ENCODE data around the gene SLC22A23.

SLC22A23 gene

GRCh38 chr6:3468585-3468984 is 11.7 kb upstream of the SLC22A23 start:
- no peak for DNase-seq

- no peak for DNase-seq
These were observed 11.1 kb upstream of the SLC22A23 start for GRCh38 chr6:3467996-3468395.

GRCh38 chr6:3466488-3467219 is 9.8 kb upstream of the SLC22A23 start:
- DNase-seq: no peak

GRCh38 chr6:3460253-3460652 is 3.4 kb upstream of the SLC22A23 start:
- DNase-seq: no peak

GRCh38 chr6:3458706-3459421 is 2.0 kb upstream of the SLC22A23 start:
- no peak for DNase-seq

- peak; percentile 42 for DNase-seq
These were observed 1.1 kb upstream of the SLC22A23 start for GRCh38 chr6:3457710-3458602.

- no peak for DNase-seq
These were observed 404 bp downstream of the SLC22A23 start for GRCh38 chr6:3456395-3456897.

GRCh38 chr6:3455569-3456394 is 1.1 kb downstream of the SLC22A23 start:
- no peak for DNase-seq

GRCh38 chr6:3455147-3455568 is 1.7 kb downstream of the SLC22A23 start:
- no peak for DNase-seq

- DNase-seq: no peak
These were observed 2.4 kb downstream of the SLC22A23 start for GRCh38 chr6:3454273-3455010.

- DNase-seq: no peak
These were observed 3.2 kb downstream of the SLC22A23 start for GRCh38 chr6:3453413-3454272.

- no peak for DNase-seq
These were observed 5.4 kb downstream of the SLC22A23 start for GRCh38 chr6:3451498-3451897.

- no peak for DNase-seq
These were observed 6.0 kb downstream of the SLC22A23 start for GRCh38 chr6:3450888-3451287.

- no peak for DNase-seq
These were observed 7.0 kb downstream of the SLC22A23 start for GRCh38 chr6:3449750-3450305.

GRCh38 chr6:3449321-3449720 is 7.5 kb downstream of the SLC22A23 start:
- DNase-seq: no peak

GRCh38 chr6:3447005-3447404 is 9.8 kb downstream of the SLC22A23 start:
- no peak for DNase-seq

GRCh38 chr6:3446184-3446583 is 10.7 kb downstream of the SLC22A23 start:
- DNase-seq: no peak

GRCh38 chr6:3444276-3445088 is 12.4 kb downstream of the SLC22A23 start:
- DNase-seq: no peak

GRCh38 chr6:3443221-3443515 is 13.7 kb downstream of the SLC22A23 start:
- DNase-seq: no peak

All from NCI-H2081 treated with DMSO at 0.1 percent for 48 hours (cell line).